ENCODE results near the gene ABCC1.

ABCC1 gene

DNA sequence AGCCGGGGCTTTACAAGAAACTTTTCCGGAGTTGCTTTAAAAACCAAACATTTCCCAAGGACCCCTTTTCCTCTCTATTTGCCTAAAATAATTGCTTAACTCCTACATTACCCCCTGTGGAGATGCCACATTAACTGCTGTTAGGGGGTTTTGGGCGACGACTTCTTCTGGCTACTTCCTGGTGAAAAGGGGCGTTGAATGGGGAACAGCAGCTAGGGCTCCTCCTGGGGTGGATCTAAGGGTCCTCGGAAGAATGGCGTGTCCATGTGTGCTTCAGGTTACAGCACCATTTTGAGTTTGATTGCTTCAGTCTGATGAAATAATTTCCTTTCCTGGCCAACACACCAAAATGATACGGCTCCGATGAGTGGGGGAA, 22.0 kb downstream of the ABCC1 start:
- Histone ChIP-seq H3K9me3 (ENCODE audit: insufficient read depth, low read length) (peaks cover 12% of the 10 kb centered on the region; the same call in 1 of the 2 replicates), H3K9ac (ENCODE audit: low read length) (no peak overlapping the region), H3K4me2 (ENCODE audit: low read depth, low read length, poor library complexity, severe bottlenecking) (no peak overlapping the region), H3F3A (ENCODE audit: insufficient read depth) (no peaks in the 10 kb centered on the region), H3K27me3 (ENCODE audit: low read length) (no peaks in the 10 kb centered on the region), H2AFZ (ENCODE audit: low read depth, low read length, severe bottlenecking) (no peak overlapping the region), H4K20me1 (ENCODE audit: low read depth, low read length) (no peaks in the 10 kb centered on the region), H3K4me3 (ENCODE audit: insufficient read depth, low read length, poor library complexity, severe bottlenecking) (no peak overlapping the region), H3K79me2 (ENCODE audit: insufficient read depth, low read length) (peaks cover 96% of the 10 kb centered on the region), H3K9me2 (replicated peaks; ENCODE audit: insufficient read depth, low read length) (no peaks in the 10 kb centered on the region), H3K36me3 (ENCODE audit: low read length) (peaks cover 13% of the 10 kb centered on the region), H3K27ac (ENCODE audit: low read depth, low read length) (no peak overlapping the region)
- TF ChIP-seq, protein P1, sequence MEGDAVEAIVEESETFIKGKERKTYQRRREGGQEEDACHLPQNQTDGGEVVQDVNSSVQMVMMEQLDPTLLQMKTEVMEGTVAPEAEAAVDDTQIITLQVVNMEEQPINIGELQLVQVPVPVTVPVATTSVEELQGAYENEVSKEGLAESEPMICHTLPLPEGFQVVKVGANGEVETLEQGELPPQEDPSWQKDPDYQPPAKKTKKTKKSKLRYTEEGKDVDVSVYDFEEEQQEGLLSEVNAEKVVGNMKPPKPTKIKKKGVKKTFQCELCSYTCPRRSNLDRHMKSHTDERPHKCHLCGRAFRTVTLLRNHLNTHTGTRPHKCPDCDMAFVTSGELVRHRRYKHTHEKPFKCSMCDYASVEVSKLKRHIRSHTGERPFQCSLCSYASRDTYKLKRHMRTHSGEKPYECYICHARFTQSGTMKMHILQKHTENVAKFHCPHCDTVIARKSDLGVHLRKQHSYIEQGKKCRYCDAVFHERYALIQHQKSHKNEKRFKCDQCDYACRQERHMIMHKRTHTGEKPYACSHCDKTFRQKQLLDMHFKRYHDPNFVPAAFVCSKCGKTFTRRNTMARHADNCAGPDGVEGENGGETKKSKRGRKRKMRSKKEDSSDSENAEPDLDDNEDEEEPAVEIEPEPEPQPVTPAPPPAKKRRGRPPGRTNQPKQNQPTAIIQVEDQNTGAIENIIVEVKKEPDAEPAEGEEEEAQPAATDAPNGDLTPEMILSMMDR (IDR thresholded peaks at IDR 0.05; ENCODE audit: insufficient read depth, low read length, poor library complexity, severe bottlenecking) = no peak
- TF ChIP-seq EZH2phosphoT487 (conservative IDR thresholded peaks at IDR 0.05; ENCODE audit: low read length) = no peak

- Histone ChIP-seq H3K27me3 (ENCODE audit: low read length) (no peaks in the 10 kb centered on the region), H3K27ac (ENCODE audit: low read depth, low read length) (no peak overlapping the region), H3F3A (ENCODE audit: insufficient read depth) (no peaks in the 10 kb centered on the region), H3K4me2 (ENCODE audit: low read depth, low read length, poor library complexity, severe bottlenecking) (no peak overlapping the region), H3K36me3 (ENCODE audit: low read length) (peaks cover 17% of the 10 kb centered on the region), H3K4me3 (ENCODE audit: insufficient read depth, low read length, poor library complexity, severe bottlenecking) (no peak overlapping the region), H3K9ac (ENCODE audit: low read length) (no peak overlapping the region), H4K20me1 (ENCODE audit: low read depth, low read length) (no peaks in the 10 kb centered on the region), H2AFZ (ENCODE audit: low read depth, low read length, severe bottlenecking) (no peak overlapping the region), H3K9me2 (replicated peaks; ENCODE audit: insufficient read depth, low read length) (no peaks in the 10 kb centered on the region), H3K9me3 (ENCODE audit: insufficient read depth, low read length) (peaks cover 12% of the 10 kb centered on the region; the same call in 1 of the 2 replicates), H3K79me2 (ENCODE audit: insufficient read depth, low read length) (peaks cover 96% of the 10 kb centered on the region)
- no peak for TF ChIP-seq EZH2phosphoT487 (conservative IDR thresholded peaks at IDR 0.05; ENCODE audit: low read length)
- TF ChIP-seq, protein P1 (IDR thresholded peaks at IDR 0.05; ENCODE audit: insufficient read depth, low read length, poor library complexity, severe bottlenecking) = no peak
These were observed 22.8 kb downstream of the ABCC1 start for GRCh38 chr16:15972046-15972868.

DNA sequence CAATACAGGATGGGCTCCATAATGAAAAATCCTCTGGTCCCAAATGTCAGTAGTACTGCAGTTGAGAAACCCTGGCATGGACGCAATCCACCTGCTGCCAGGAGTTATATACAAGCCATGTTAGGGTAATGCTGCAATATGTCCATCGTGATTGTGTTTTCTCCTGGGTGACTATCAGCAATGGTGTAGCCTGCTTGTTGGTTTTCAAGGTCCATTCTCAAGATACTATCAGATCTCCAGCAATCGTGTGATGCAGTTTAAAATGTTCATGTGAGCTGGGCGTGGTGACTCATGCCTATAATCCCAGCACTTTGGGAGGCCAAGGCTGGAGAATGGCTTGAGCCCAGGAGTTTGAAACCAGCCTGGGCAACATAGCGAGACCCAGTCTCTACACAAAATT, 24.0 kb downstream of the ABCC1 start:
- no peaks in the 10 kb centered on the region for H4K20me1 ChIP-seq (ENCODE audit: low read depth, low read length)
- peaks cover 28% of the 10 kb centered on the region for H3K36me3 ChIP-seq (ENCODE audit: low read length)
- no peaks in the 10 kb centered on the region for H3F3A ChIP-seq (ENCODE audit: insufficient read depth)
- TF ChIP-seq EZH2phosphoT487 (conservative IDR thresholded peaks at IDR 0.05; ENCODE audit: low read length) = no peak
- TF ChIP-seq, protein P1 (IDR thresholded peaks at IDR 0.05; ENCODE audit: insufficient read depth, low read length, poor library complexity, severe bottlenecking) = no peak
- no peak overlapping the region for H3K4me2 ChIP-seq (ENCODE audit: low read depth, low read length, poor library complexity, severe bottlenecking)
- no peak overlapping the region for H3K9ac ChIP-seq (ENCODE audit: low read length)
- no peak overlapping the region for H3K27ac ChIP-seq (ENCODE audit: low read depth, low read length)
- peaks cover 23% of the 10 kb centered on the region; the same call in 1 of the 2 replicates for H3K9me3 ChIP-seq (ENCODE audit: insufficient read depth, low read length)
- H2AFZ ChIP-seq (ENCODE audit: low read depth, low read length, severe bottlenecking) = no peak overlapping the region
- no peak overlapping the region for H3K4me3 ChIP-seq (ENCODE audit: insufficient read depth, low read length, poor library complexity, severe bottlenecking)
- no peaks in the 10 kb centered on the region for H3K9me2 ChIP-seq (replicated peaks; ENCODE audit: insufficient read depth, low read length)
- H3K27me3 ChIP-seq (ENCODE audit: low read length) = no peaks in the 10 kb centered on the region
- H3K79me2 ChIP-seq (ENCODE audit: insufficient read depth, low read length) = peaks cover 98% of the 10 kb centered on the region

All from SU-DHL-6 (cell line).